HG03342 (cell line): ENCODE measurements around the gene NEDD4.
A peak's percentile ranks its signal among the peaks of the same experiment; 100 is the strongest.
"Not testable (repeated sequence)": the region's sequence is repeated elsewhere in the genome, so short reads cannot be mapped to it uniquely, and the experiment has no call there.

Source experiments
- ATAC-seq: cut with Tn5 transposase; IDR thresholded peaks from one replicate; pipeline ENCODE4 v1.9.1; 2021; ENCODE audit warnings: mild to moderate bottlenecking, moderate library complexity; ENCODE audit not compliant: unreplicated experiment

NEDD4 gene

DNA sequence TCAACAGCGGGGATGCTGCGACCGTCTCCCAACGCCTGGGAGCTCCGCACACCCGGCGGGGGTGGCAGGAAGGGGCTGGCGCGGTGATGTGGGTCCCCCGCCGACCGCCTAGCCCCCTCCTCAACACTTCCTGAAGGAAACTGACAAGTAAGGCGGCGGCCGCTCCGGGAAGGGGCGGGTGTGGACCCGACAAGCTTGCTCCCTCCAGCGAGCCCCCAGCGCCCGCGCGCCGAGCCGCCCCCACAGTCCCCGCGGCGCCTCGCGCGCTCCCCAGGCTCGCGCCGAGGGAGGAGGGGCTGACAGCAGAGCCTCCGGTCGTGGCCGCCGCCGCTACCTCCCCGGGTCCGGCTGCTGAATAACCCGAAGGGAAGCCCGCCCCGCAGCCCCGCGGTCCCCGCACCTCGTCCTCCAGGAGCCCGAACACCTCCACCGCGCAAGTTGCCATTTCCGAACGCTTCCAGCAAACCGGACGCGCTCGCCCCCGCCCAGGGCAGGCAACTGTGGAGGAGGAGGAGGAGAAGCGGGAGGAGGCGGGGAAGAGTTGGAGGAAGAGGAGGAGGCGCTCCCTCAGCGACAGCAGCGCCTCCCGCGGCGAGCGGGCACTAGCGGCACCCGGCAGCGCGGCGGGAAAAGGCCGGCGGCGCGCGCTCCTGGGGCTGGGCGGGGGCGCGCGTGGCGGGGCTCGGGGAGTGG lies at the start of gene NEDD4:
TSS of gene NEDD4 (minus strand) at position 502 of the 693 bp plus-strand sequence. CDS start at position 445, 57 bp downstream.
- ATAC-seq = peak; percentile 90

DNA sequence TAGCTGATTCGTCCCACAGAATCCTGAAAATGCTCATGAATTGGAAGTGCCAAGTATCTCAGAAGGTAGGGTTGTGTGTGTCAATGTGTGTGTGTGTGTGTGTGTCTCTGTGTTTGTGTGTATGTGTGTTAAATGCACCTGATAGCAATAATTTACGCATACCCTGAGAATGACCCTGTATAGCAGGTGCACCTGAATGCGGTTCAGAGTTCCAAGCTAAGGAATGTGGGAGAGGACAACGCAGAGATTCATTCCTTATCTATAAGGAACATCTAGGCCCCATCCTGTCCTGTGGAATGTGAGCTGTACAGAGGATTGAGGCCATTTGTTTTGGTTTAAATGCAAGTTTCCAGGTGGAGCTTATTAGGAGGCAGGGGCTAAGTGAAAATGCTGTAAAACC lies 49.1 kb upstream of the NEDD4 start:
- ATAC-seq = no peak

DNA sequence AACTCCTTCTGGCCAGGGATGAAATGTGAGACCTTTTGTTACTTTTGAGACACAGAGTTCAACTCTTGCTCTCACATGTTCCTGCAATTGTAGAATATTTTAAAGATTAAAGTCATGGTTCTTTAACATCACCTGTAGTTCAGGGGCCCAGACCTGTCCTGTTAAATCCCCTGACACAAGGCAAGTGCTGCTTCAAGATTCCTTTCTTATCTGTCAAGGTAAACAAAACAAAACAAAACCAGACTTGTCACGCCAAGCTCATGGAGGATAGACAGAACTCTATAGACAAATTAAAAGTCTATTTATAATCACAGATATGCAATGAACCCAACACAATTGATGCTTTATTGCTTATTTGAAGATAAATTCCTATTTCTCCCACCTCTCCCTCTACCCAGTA lies 48.6 kb upstream of the NEDD4 start:
- ATAC-seq = no peak

DNA sequence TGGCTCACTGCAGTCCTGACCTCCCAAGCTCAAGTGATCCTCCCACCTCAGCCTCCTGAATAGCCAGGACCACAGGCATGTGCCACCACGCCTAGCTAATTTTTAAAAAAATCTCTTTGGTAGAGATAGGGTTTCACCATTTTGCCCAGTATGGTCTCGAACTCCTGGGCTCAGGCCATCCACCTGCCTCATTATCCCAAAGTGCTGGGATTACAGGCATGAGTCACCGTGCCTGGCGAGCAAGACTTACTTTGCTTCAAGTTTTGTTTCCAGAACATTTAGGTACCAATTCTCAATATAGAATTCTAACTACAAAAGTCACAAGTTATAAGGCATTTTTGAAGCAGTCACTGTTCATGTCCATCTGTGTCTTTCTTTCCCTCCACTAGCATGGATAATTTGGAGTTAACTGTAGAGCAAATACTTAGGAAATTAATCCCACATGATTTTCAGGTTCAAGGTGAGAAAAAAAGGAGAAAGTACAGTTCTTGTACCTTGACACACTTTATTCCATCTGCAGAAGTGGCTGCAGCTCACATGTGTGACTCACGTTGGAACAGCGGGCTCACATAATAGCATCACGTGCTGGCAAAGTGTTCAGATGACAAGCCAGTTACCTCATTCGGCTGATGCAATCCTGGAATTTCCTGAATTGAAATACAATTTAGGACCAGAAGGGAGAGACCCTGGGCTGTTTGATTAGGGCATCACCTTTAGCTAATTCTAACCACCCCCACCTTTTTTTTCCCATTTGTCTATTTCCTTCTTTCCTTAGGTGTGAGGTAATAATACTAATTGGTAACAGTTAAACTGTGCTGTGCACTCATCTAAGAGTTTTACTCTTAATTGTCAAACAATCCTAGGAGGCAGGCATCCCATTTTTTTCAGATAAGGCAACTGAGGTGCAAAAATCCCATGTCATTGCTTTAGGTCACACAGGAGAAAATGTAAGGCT lies 46.9 kb upstream of the NEDD4 start:
- ATAC-seq = no peak

DNA sequence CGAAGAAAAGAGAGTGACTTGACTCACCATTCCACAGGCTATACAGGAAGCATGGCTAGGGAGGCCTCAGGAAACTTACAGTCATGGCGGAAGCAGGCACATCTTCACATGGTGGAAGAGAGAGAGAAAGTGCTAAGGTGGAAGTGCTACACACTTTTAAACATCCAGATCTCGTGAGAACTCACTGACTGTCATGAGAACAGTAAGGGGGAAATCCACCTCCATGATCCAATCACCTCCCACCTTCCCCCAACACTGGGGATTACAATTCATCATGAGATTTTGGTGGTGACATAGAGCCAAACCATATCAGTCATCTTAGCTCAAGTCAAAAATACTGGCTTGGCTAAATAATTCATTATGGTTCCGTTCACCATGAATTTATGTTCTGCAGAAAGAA lies 45.3 kb upstream of the NEDD4 start:
- no peak for ATAC-seq

DNA sequence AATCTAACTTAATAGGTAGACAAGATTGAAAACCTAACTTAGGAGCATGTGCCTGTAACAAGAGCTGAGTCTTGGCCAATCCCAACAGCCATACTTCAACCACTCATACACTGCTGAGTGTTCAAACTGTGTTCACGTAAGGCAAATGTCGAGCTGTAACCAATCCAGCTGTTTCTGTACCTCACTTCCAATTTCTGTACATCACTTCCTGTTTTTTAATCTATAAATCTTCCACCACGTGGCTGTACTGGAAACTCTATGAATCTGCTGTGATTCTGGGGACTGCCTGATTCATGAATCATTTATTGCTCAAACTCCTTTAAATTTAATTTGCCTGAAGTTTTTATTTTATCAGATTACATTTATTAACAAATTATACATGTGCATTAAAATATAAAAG lies 44.6 kb upstream of the NEDD4 start:
- ATAC-seq = no peak

DNA sequence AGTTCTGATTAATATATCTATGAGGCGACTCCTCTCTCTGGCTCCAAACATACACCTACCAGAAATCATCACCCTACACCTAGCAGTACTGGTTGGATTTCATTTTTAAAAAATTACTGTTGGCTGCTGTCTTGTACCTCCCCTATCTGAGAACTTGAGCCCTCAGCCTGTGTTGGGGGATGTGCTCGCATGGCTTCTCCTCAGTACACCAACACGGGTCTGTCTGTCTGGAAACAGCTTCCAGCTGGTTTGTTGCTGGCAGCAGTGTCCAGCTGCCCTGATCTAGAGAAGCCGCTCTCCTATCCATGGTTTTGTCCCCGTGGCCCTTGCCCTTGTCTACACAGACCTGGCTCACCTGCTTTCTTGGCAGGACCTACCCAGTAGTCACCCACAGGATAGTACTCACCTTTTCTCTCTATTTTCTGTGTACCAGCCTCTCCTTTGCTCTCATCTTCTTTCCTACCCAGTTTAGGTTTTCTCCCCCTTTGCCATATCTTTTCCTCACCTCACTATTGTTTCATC lies 43.2 kb upstream of the NEDD4 start:
- no peak for ATAC-seq

DNA sequence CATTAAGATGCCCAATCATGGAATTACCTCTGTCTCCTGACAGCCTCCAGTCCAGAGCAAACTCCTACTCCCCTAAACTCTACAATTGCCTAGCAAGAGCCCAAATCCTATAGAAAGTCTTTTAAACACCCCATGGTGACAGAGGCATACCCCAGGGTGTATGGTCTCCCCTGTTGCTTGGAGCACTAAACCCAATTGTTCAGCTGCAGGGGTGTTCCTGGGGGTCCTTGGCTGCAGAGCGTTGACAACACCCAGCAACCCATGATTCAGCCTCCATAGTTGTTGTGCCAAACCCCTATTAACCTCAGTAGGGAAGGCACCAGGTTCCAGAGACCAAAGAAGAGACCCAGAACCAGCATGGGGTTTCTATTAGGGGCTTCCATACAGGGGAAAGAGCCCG lies 41.8 kb upstream of the NEDD4 start:
- ATAC-seq = no peak

DNA sequence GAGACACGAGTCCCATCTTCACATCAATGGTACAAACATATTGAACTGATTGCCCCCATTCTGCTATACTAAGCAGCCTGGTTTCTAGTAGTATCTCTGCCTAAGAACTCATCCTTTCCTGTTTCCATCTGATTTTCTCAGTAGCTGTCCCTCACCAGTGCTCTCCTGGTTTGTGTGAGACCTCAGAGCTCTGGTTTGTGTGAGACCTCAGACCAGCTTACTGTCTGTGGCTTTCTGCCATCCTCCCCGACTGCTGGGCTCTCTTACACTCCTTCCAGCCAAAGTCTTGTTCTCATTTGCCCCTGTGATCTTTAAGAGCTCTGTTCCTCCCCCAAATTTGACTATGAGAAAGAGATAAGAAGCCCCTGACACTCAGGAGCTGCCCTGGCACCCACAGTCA lies 41.1 kb upstream of the NEDD4 start:
- ATAC-seq = no peak

DNA sequence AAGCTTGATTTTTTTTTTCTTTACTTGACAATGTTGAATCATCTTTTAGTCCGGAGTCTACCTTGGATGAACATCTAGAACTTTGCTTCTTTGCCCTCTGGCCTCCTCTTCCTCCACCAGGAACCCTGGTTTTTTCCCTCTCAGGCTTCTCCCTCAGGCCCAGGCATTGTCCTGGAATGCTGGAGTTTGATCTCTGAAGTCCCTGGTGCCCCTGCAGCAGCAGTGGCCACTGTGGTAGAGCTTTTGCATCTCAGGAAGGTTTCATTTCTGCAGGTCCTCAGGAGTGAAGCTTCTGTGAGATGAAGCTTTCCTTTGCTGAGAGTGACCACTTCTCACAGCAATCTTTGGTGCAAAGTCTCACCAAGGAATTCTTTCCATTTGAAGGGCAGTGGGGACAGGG lies 39.0 kb upstream of the NEDD4 start:
- ATAC-seq = no peak

DNA sequence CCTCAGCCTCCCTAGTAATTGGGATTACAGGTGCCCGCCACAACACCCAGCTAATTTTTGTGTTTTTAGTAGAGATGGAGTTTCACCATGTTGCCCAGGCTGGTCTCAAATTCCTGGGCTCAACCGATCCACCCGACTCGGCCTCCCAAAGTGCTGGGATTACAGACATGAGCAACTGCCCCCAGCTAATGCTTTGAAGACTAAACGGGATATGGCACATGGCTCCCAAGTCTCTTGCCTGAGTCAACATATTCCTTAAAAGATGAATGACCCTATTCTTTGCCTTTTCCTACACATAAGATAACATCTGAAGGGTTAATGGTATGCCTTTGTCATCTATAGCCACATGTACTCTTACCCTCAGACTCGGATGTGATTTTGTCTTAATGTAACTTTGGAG lies 38.4 kb upstream of the NEDD4 start:
- no peak for ATAC-seq

DNA sequence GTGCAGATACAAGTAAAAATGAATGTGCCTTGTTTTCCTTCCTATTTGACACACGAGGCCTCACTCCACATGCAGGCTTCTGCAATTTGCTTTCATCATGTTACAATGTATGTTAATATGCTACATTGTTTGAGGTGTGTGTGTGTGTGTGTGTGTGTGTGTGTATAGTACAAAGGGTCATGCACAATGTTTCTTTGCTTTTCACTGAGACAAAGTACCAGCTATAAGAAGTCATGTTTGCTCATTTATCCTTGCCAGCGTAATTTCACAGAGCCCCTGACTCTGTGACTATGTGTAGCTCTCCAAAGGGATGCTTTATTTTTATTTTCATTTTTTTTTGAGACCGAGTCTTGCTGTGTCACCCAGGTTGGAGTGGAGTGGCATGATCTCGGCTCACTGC lies 38.0 kb upstream of the NEDD4 start:
- no peak for ATAC-seq

DNA sequence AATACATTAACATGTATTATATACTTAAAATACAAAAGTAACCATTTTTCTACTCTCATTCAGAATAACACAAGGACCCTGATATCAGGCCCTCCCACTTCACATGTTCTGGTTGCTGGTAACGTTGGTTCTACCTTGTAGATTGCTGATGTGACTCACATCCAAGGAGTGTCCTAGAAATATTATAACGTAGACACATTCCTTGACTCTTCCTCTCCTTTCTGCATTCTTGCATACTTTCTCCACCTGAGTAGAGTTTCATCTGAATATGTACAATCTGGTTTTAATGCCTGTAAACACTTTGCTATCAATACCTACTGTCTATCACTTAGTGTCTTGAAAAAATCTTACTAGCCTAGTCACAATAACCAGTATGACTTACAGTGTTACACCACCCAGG lies 35.0 kb upstream of the NEDD4 start:
- ATAC-seq = no peak

DNA sequence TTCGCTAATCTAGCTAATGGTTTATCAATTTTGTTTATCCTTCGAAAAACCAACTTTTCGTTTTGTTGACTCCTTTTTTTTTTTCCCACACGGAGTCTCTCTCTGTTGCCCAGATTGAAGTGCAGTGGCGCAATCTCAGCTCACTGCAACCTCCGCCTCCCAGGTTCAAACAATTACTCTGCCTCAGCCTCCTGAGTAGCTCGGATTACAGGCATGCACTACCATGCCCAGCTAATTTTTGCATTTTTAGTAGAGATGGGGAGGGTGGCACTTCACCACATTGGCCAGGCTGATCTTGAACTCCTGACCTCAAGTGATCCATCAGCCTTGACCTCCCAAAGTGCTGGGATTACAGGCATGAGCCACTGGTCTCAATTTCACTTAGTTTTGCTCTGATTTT lies 29.7 kb upstream of the NEDD4 start:
- ATAC-seq = not testable (repeated sequence)

DNA sequence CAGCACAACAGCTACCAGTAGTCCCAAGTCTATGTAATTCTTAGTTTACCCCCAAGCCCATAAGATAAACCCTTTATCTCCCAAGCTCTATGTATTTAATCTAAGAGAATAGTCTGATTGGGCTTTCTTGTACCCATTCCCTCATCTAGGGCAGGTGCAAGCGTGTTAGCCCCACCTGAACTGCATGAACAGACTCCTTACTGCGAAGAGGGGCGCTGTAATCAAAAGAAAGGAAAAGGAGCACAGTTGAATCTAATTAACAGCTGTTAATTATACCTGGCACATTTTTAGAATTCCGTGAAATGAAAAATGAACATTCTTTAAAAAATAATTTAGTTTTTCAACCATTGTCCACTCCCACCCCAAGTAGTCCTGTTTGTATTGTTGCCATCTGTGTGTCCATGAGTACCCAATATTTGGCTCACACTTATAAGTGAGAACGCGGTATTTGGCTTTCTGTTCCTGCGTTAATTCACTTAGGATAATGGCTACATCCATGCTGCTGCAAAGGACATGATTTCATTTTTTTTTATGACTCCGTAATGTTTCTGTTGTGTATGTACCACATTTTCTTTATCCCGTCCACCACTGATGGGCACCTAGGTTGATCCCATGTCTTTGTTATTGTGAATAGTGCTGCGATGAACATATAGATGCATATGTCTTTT lies 26.5 kb upstream of the NEDD4 start:
- ATAC-seq = no peak

DNA sequence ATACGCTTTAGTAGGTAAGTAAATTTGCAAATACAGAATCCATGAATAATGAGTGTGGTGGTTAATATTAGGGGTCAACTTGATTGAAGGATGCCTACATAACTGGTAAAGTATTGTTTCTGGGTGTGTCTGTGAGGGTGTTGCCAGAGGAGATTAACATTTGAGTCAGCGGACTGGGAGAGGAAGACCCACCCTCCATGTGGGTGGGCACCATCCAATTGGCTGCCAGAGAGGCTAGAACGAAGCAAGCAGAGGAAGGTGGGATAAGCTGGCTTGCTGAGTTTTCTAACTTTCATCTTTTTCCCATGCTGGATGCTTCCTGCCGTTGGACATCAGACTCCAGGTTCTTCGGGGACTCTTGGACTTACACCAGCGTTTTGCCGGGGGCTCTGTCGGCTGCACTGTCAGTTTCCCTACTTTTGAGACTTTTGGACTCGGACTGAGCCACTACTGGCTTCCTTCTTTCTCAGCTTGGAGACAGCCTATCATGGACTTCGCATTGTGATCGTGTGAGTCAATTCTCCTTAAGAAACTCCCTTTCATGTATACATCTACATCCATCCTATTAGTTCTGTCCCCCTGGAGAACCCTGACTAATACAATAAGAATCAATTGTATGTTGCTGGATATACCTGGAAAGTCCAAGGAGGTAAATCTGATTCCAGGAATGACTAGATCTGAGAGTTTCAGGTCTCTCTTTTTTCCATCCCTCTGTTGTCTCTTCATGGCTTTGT lies 25.8 kb upstream of the NEDD4 start:
- ATAC-seq = no peak

DNA sequence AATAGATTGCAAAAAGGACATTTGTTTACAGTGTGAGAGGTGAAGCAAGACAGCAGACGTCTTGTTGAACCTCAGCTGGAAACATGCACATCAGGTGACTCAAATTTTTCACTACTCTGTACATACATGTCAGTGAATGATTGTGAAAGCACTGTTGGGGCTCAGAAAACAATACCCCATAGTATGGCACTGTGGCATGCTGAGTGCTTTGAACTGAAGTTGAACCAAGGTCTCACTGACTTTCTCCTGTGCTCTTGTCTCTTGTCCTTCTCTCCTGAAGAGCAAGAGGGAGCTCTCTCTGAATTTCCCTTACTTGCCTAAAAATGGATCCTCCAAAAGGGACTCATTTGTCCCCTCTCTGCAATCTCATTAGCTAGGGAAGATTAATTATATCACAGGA lies 24.5 kb upstream of the NEDD4 start:
- no peak for ATAC-seq

DNA sequence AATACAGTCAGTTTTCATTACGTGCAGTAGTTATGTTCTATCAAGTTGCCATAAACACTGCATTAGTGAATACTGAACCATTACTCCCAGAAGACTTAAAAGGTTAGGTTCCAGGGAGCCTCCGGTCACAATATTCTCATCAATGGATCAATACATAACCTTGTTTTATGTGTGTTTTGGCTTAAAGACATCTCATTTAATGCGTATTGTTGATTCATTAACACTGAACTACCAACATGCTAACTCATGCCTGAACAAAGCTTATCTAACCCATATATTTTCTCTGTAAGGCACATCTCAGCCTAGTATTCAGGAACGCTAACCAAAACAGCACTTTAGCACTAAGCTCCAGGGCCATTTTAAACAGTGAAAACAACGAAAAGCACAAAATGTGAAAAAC lies 24.1 kb upstream of the NEDD4 start:
- ATAC-seq = no peak

DNA sequence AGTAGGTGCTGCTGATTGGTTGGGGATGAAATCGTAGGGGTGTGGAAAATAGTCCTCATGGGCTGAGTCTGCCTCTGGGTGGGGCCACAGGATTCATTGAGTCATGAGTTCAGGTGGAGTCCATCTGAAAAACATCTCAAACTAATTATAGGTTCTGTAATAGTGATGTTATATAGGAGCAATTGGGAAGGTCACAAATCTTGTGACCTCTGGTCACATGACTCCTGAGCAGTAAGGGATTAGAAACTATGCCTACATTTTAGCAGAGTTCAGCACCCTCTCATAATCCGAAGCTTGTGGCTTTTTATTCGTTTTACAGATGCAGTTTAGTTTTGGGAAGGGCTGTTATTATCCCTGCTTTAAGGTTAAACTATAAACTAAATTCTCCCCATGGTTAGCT lies 22.9 kb upstream of the NEDD4 start:
- ATAC-seq = no peak

DNA sequence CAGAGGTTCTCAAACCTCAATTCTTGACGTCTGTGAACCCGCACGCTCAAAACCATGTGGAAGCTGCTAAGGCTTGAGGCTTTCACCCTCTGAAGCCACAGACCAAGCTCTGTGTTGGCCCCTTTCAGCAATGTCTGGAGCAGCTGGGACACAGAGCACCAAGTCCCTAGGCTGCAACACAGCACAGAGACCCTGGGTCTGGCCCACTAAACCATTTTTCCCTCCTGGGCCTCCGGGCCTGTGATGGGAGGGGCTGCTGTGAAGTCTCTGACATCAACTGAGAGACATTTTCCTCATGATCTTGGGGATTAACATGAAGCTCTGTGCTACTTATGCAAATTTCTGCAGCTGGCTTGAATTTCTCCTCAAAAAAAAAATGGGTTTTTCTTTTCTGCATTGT lies 21.3 kb upstream of the NEDD4 start:
- no peak for ATAC-seq

DNA sequence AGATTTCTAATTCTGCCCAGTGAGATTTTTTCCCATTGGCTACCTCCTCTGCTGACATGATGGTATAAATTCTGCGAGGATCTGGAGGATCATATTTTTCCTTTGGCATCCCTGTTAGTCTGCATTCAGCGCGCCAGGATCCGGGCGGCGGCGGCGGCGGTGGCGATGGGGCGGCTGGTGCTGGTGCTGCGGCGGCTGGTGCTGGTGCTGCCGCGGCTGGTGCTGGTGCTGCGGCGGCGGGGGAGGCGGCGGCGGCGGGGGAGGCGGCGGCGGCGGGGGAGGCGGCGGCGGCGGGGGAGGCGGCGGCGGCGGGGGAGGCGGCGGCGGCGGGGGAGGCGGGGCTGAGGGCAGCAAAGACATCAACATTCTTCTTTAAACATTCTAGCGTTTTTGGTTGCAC lies 13.6 kb upstream of the NEDD4 start:
- ATAC-seq = not testable (repeated sequence)
